Peyer's patch (tissue), 4 donors: ENCODE data around the gene LYZL4.

Source experiments
- POLR2A ChIP-seq, 2 donors: fragments of 450-650 bp; IDR thresholded peaks; one replicate each; pipeline ENCODE4 v1.5.1; 2017; ENCODE audit warnings: antibody characterized with exemption in 2 of 2, mild to moderate bottlenecking in 2 of 2, moderate library complexity in 2 of 2
- TF ChIP-seq, protein P1 (sequence below), 6 experiments: fragments of 450-650 bp in 4 of 6; fragments of 200-600 bp in 2 of 6; sonication (generic) in 1 of 6; IDR thresholded peaks; one replicate each; pipeline ENCODE4 v1.5.1; 2017 to 2019; ENCODE audit warnings: antibody characterized with exemption in 6 of 6, mild to moderate bottlenecking in 3 of 6, moderate library complexity in 1 of 6

DNA sequence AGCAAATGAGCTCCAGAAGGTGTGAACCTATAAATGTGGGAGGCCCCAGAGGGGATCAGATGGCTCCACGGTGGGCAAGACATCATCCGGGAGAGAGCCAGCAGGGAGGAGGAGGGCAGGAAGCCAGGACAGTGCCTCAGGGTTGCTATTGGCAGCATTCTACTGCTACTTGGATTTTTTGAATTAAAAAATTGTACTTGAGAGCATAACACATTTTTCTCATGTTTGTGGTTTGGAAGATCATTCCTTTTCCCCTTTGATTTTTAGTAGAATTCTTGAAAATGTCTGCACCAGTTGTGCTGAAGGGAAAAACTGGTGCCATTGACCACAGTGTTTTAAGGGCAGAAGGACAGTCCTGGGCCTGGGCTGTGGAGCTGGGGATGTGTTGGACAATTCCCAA is 59.2 kb downstream of the LYZL4 start:
- TF ChIP-seq, protein P1, sequence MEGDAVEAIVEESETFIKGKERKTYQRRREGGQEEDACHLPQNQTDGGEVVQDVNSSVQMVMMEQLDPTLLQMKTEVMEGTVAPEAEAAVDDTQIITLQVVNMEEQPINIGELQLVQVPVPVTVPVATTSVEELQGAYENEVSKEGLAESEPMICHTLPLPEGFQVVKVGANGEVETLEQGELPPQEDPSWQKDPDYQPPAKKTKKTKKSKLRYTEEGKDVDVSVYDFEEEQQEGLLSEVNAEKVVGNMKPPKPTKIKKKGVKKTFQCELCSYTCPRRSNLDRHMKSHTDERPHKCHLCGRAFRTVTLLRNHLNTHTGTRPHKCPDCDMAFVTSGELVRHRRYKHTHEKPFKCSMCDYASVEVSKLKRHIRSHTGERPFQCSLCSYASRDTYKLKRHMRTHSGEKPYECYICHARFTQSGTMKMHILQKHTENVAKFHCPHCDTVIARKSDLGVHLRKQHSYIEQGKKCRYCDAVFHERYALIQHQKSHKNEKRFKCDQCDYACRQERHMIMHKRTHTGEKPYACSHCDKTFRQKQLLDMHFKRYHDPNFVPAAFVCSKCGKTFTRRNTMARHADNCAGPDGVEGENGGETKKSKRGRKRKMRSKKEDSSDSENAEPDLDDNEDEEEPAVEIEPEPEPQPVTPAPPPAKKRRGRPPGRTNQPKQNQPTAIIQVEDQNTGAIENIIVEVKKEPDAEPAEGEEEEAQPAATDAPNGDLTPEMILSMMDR (IDR thresholded peaks at IDR 0.05) = no peak
- no peak for TF ChIP-seq POLR2A (IDR thresholded peaks at IDR 0.05)
